Ascending aorta (tissue), 2 donors: Measurements from ENCODE around the gene P2RY6. TPM values are rescaled to one million over a fixed set of nuclear protein-coding genes. Genes with fewer than 3 reads are reported as not detected.

Source experiments
- DNase-seq, 2 donors: peaks; one replicate each; pipeline ENCODE4 v3.0.0-alpha.2; 2019; ENCODE audit warnings: low spot score in 2 of 2
- H3K27ac ChIP-seq, 2 donors: fragments of 200-600 bp; sonication (generic); one replicate each; pipeline ENCODE4 v1.5.1; 2016 to 2017; ENCODE audit warnings: mild to moderate bottlenecking in 1 of 2
- H3K27me3 ChIP-seq: fragments of 200-600 bp; sonication (generic); one replicate; pipeline ENCODE4 v1.5.1; 2017
- H3K36me3 ChIP-seq, 2 donors: fragments of 200-600 bp; sonication (generic); one replicate each; pipeline ENCODE4 v1.5.1; 2016
- H3K4me1 ChIP-seq, 2 donors: fragments of 200-600 bp; sonication (generic); one replicate each; pipeline ENCODE4 v1.5.1; 2016 to 2017; ENCODE audit warnings: mild to moderate bottlenecking in 1 of 2
- H3K4me3 ChIP-seq, 2 donors: fragments of 200-600 bp; sonication (generic); one replicate each; pipeline ENCODE4 v1.5.1; 2016 to 2017; ENCODE audit warnings: mild to moderate bottlenecking in 1 of 2
- H3K9me3 ChIP-seq, 2 donors: fragments of 200-600 bp; sonication (generic); one replicate each; pipeline ENCODE4 v1.5.1; 2016
- intact Hi-C: fragments of 100-400 bp; cut with DNase I; formaldehyde crosslinking; loops from one replicate; pipeline ENCODE4 v1.15.1; 2023
- total RNA-seq: library from RNA; depleted of rRNA; stranded (reverse); fragments of >200 nt; gene quantifications from one replicate; pipeline ENCODE4 v1.1.0, GENCODE V29; 2016
- TF ChIP-seq, protein P1 (sequence below), 3 experiments: fragments of 200-600 bp in 2 of 3; fragments of 450-650 bp in 1 of 3; sonication (generic) in 2 of 3; IDR thresholded peaks; one replicate each; pipeline ENCODE4 v1.5.1; 2016 to 2019; ENCODE audit warnings: antibody characterized with exemption in 3 of 3, mild to moderate bottlenecking in 1 of 3, moderate library complexity in 1 of 3

Gene P2RY6
- total RNA-seq, 1 donor from 2014 or later, result 8.8 TPM

DNA sequence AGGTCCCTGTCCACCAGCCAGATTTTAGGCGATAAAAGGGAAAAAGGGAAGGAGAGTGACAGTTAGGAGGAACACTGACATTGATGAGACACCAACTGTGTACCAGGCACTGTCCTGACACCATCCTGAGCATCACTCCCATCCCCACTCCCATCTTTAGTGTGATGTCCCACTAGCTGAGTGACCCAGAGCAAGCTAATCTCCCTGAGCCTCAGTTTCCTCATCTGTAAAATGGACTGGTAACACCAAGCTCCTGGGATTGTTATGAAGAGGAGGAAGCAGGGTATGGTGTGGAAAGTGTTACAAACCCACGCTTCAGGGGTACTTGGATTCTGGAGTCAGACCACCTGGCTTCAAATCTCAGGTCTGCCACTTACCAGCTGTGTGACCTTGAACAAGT is 8.5 kb upstream of the P2RY6 start:
- Histone ChIP-seq H3K4me3 (no peak overlapping the region), H3K27me3 (no peaks in the 10 kb centered on the region), H3K27ac (no peak overlapping the region), H3K4me1 (peaks cover 19 to 22% of the 10 kb centered on the region in 2 donors), H3K36me3 (no peaks in the 10 kb centered on the region), H3K9me3 (no peaks in the 10 kb centered on the region)
- TF ChIP-seq, protein P1, sequence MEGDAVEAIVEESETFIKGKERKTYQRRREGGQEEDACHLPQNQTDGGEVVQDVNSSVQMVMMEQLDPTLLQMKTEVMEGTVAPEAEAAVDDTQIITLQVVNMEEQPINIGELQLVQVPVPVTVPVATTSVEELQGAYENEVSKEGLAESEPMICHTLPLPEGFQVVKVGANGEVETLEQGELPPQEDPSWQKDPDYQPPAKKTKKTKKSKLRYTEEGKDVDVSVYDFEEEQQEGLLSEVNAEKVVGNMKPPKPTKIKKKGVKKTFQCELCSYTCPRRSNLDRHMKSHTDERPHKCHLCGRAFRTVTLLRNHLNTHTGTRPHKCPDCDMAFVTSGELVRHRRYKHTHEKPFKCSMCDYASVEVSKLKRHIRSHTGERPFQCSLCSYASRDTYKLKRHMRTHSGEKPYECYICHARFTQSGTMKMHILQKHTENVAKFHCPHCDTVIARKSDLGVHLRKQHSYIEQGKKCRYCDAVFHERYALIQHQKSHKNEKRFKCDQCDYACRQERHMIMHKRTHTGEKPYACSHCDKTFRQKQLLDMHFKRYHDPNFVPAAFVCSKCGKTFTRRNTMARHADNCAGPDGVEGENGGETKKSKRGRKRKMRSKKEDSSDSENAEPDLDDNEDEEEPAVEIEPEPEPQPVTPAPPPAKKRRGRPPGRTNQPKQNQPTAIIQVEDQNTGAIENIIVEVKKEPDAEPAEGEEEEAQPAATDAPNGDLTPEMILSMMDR (IDR thresholded peaks at IDR 0.05), result no peak
- intact Hi-C loops, result no loop called here
- peak in 1 of 2 donors; percentile 33 for DNase-seq

- Histone ChIP-seq H3K4me3 (peak overlapping the region in 1 of 2 donors; percentile 58), H3K27me3 (no peaks in the 10 kb centered on the region), H3K27ac (peak overlapping the region in 1 of 2 donors; percentile 64), H3K9me3 (no peaks in the 10 kb centered on the region), H3K4me1 (peaks cover 19 to 21% of the 10 kb centered on the region in 2 donors), H3K36me3 (no peaks in the 10 kb centered on the region)
- DNase-seq, result peak in 1 of 2 donors; percentile 53
- TF ChIP-seq, protein P1 (IDR thresholded peaks at IDR 0.05), result no peak
- intact Hi-C loops, result no loop called here
Measured at GRCh38 chr11:73265278-73265810, 6.8 kb upstream of the P2RY6 start.

DNA sequence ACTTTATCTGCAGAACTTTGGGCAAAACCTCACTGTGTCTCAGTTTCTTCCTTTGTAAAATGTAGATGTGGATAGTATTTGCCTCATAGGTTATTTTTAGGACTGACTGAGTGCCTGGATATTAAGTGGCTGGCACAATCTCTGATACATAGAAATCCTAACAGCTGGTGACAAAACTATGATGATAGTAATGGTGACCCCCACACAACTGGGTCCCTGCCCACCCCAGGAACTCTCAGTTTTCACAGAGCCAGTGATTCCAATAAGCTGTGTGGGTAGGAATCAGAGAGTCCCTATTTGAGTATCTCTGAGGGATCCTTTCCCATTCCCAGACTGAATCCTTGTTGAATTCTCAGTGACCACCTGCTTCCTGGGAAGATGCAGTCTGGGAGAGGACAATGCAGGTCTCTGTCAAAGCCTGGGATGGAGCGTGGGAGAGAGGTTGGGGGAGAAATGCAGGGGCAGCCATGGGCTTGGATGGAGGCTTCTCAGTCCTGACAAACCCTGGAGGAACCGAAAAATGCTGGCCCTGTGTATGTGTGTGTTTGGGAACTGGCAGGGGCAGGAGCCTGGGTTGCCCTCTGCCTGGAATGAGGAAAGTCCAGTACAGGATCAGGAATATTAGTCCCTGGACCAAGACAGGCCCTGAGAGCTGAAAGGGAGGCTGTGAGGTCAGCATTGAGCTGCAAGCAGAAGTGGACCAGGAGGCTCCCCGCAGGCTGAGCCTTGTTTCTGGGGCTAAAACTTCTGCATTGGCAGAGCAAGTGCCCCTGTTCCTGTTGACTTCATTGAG is 6.1 kb upstream of the P2RY6 start:
- intact Hi-C loops, result loop anchor here (2.0 kb wide), 1 partner anchor 23 kb away; no protein-coding TSS in a partner anchor
- H3K27me3 ChIP-seq, result no peaks in the 10 kb centered on the region
- TF ChIP-seq, protein P1 (IDR thresholded peaks at IDR 0.05), result no peak
- no peak overlapping the region for H3K4me3 ChIP-seq
- peaks cover 19 to 21% of the 10 kb centered on the region in 2 donors for H3K4me1 ChIP-seq
- no peaks in the 10 kb centered on the region for H3K36me3 ChIP-seq
- peak in 1 of 2 donors; percentile 64 for DNase-seq
- peak overlapping the region; percentile 63 to 64 for H3K27ac ChIP-seq
- H3K9me3 ChIP-seq, result no peaks in the 10 kb centered on the region

GRCh38 chr11:73266646-73267020 is 5.5 kb upstream of the P2RY6 start:
- peak in 1 of 2 donors; percentile 61 for DNase-seq
- TF ChIP-seq, protein P1 (IDR thresholded peaks at IDR 0.05), result no peak
- intact Hi-C loops, result loop anchor here (2.0 kb wide), 1 partner anchor 22 kb away; no protein-coding TSS in a partner anchor
- no peaks in the 10 kb centered on the region for H3K9me3 ChIP-seq
- peaks cover 19 to 21% of the 10 kb centered on the region in 2 donors for H3K4me1 ChIP-seq
- H3K4me3 ChIP-seq, result no peak overlapping the region
- H3K27ac ChIP-seq, result peak overlapping the region; percentile 63 to 64
- H3K27me3 ChIP-seq, result no peaks in the 10 kb centered on the region
- H3K36me3 ChIP-seq, result no peaks in the 10 kb centered on the region

GRCh38 chr11:73267122-73267846 is 4.9 kb upstream of the P2RY6 start:
- Histone ChIP-seq H3K4me1 (peaks cover 19 to 21% of the 10 kb centered on the region in 2 donors), H3K4me3 (no peak overlapping the region), H3K9me3 (no peaks in the 10 kb centered on the region), H3K27ac (peak overlapping the region; percentile 63 to 64), H3K27me3 (no peaks in the 10 kb centered on the region), H3K36me3 (no peaks in the 10 kb centered on the region)
- intact Hi-C loops, result loop anchor here (2.0 kb wide), 1 partner anchor 22 kb away; no protein-coding TSS in a partner anchor
- peak in 1 of 2 donors; percentile 35 for DNase-seq
- TF ChIP-seq, protein P1 (IDR thresholded peaks at IDR 0.05), result no peak
